ENCODE data around the gene TEDC2. TPM values are rescaled to one million over a fixed set of nuclear protein-coding genes. Genes with fewer than 3 reads are reported as not detected.

The TEDC2 gene
- total and polyA plus RNA-seq, 9 of the 15 experiments (the other 6 are each of a cell fraction or from before 2014, with no cell fraction given): 0.75 to 57.0 (median 17.6) TPM

DNA sequence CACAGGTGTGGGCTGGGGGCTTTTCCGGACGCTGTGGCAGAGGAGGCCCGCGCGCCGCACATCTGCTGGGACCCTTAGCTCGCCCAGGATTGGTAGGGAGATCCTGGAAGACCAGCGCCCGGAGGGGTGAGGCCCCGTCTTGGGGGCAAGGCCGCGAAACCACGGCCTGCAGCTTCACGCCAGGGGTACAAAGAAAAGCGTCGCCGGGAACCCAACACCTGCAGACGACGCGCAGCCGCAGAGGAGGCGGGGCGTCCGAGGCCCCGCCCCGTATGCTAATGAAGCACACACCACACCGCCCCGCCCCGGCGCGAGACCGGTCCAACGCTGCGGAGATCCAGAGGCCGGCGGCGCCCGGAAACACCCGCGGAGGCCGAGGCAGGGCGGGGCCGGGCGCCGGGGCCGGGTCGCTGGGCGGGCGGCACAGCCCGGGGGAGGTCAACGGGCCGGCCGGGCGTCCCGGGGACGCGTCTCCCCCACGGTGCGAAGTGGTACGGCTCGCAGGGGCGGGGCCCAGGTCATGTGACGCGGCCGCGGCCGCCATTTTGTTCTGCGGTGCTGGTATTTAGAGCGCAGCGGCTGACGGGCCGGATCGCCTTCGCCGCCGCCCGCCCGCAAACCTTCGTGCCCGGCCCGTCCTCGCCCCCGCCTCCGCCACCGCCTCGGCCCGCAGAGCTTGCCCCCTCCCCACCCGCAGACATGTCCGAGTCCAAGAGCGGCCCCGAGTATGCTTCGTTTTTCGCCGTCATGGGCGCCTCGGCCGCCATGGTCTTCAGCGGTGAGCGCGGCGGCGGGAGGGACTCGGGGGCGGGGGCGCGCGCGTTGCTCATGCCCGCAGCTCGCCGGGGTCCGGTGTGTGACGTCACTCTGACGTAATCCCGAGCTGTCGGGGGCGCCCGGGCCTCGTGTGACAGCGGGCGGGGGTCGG is 53.8 kb downstream of the TEDC2 start, which contains the start of gene ATP6V0C (continued):
- TF ChIP-seq, protein P1, sequence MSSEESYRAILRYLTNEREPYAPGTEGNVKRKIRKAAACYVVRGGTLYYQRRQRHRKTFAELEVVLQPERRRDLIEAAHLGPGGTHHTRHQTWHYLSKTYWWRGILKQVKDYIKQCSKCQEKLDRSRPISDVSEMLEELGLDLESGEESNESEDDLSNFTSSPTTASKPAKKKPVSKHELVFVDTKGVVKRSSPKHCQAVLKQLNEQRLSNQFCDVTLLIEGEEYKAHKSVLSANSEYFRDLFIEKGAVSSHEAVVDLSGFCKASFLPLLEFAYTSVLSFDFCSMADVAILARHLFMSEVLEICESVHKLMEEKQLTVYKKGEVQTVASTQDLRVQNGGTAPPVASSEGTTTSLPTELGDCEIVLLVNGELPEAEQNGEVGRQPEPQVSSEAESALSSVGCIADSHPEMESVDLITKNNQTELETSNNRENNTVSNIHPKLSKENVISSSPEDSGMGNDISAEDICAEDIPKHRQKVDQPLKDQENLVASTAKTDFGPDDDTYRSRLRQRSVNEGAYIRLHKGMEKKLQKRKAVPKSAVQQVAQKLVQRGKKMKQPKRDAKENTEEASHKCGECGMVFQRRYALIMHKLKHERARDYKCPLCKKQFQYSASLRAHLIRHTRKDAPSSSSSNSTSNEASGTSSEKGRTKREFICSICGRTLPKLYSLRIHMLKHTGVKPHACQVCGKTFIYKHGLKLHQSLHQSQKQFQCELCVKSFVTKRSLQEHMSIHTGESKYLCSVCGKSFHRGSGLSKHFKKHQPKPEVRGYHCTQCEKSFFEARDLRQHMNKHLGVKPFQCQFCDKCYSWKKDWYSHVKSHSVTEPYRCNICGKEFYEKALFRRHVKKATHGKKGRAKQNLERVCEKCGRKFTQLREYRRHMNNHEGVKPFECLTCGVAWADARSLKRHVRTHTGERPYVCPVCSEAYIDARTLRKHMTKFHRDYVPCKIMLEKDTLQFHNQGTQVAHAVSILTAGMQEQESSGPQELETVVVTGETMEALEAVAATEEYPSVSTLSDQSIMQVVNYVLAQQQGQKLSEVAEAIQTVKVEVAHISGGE (CRISPR knock-in tag; IDR thresholded peaks at IDR 0.05): no peak
- TF ChIP-seq, protein P2, sequence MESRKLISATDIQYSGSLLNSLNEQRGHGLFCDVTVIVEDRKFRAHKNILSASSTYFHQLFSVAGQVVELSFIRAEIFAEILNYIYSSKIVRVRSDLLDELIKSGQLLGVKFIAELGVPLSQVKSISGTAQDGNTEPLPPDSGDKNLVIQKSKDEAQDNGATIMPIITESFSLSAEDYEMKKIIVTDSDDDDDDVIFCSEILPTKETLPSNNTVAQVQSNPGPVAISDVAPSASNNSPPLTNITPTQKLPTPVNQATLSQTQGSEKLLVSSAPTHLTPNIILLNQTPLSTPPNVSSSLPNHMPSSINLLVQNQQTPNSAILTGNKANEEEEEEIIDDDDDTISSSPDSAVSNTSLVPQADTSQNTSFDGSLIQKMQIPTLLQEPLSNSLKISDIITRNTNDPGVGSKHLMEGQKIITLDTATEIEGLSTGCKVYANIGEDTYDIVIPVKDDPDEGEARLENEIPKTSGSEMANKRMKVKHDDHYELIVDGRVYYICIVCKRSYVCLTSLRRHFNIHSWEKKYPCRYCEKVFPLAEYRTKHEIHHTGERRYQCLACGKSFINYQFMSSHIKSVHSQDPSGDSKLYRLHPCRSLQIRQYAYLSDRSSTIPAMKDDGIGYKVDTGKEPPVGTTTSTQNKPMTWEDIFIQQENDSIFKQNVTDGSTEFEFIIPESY (CRISPR knock-in tag; IDR thresholded peaks at IDR 0.05): 0 out of 2 replicates have a peak, but pooled peaks have one; percentile 35
- TF ChIP-seq IRF2 (CRISPR knock-in tag; IDR thresholded peaks at IDR 0.05): no peak; the same call in 1 of the 2 replicates
- no peak for TF ChIP-seq ZNF57 (CRISPR knock-in tag; IDR thresholded peaks at IDR 0.05)
- no peak for TF ChIP-seq CEBPB (tag; IDR thresholded peaks at IDR 0.05)
- TF ChIP-seq, protein P3, sequence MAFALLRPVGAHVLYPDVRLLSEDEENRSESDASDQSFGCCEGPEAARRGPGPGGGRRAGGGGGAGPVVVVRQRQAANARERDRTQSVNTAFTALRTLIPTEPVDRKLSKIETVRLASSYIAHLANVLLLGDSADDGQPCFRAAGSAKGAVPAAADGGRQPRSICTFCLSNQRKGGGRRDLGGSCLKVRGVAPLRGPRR (CRISPR knock-in tag; IDR thresholded peaks at IDR 0.05): no peak
- TF ChIP-seq, protein P4, sequence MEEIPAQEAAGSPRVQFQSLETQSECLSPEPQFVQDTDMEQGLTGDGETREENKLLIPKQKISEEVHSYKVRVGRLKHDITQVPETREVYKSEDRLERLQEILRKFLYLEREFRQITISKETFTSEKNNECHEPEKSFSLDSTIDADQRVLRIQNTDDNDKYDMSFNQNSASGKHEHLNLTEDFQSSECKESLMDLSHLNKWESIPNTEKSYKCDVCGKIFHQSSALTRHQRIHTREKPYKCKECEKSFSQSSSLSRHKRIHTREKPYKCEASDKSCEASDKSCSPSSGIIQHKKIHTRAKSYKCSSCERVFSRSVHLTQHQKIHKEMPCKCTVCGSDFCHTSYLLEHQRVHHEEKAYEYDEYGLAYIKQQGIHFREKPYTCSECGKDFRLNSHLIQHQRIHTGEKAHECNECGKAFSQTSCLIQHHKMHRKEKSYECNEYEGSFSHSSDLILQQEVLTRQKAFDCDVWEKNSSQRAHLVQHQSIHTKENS (CRISPR knock-in tag; IDR thresholded peaks at IDR 0.05): no peak
- TF ChIP-seq ZBTB8A (IDR thresholded peaks at IDR 0.05; ENCODE audit: partially characterized antibody): no peak
- peak; percentile 90 for TF ChIP-seq POLR2H (tag; IDR thresholded peaks at IDR 0.05; ENCODE audit: low read depth)
- peak; percentile 28 for TF ChIP-seq SRSF7 (optimal IDR thresholded peaks at IDR 0.05; ENCODE audit: low read depth, low read length)
- TF ChIP-seq YY1 (IDR thresholded peaks at IDR 0.05; ENCODE audit: borderline replicate concordance in 1 of 3, control insufficient read depth in 1 of 3, extremely low read depth in 1 of 3, insufficient read depth in 3 of 3, insufficient read length in 1 of 3, insufficient replicate concordance in 2 of 3, low read depth in 1 of 3, low read length in 2 of 3): peak; percentile 89 to 97 (median 96)
- TF ChIP-seq TGIF2 (CRISPR knock-in tag; IDR thresholded peaks at IDR 0.05): peak; percentile 64; the same call in 1 of the 2 replicates
- no peak for TF ChIP-seq DACH1 (IDR thresholded peaks at IDR 0.05; ENCODE audit: partially characterized antibody)
- no peak for TF ChIP-seq HDAC6 (IDR thresholded peaks at IDR 0.05; ENCODE audit: low read depth, low read length)
- TF ChIP-seq ZZZ3 (IDR thresholded peaks at IDR 0.05): no peak
- TF ChIP-seq, protein P5, sequence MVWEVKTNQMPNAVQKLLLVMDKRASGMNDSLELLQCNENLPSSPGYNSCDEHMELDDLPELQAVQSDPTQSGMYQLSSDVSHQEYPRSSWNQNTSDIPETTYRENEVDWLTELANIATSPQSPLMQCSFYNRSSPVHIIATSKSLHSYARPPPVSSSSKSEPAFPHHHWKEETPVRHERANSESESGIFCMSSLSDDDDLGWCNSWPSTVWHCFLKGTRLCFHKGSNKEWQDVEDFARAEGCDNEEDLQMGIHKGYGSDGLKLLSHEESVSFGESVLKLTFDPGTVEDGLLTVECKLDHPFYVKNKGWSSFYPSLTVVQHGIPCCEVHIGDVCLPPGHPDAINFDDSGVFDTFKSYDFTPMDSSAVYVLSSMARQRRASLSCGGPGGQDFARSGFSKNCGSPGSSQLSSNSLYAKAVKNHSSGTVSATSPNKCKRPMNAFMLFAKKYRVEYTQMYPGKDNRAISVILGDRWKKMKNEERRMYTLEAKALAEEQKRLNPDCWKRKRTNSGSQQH (CRISPR knock-in tag; IDR thresholded peaks at IDR 0.05): no peak

All from K562 (cell line).